Activated B cell treated with CpG ODN at 0.5 μM for 24 hours (primary cell): ENCODE results near the gene OR2B6. TPM values are rescaled to one million over a fixed set of nuclear protein-coding genes. Genes with fewer than 3 reads are reported as not detected.

Experiments used
- ATAC-seq: fragments of 200-7000 bp; cut with Tn5 transposase; one replicate; pipeline ENCODE4 v1.10.0; 2021; ENCODE audit warnings: low read depth, mild to moderate bottlenecking, moderate library complexity
- CTCF ChIA-PET: fragments of 350-600 bp; sonication (Branson Sonifier 250); formaldehyde crosslinking; loops from one replicate; lab custom pipeline; 2021; ENCODE audit warnings: antibody characterized with exemption; lab: Charles Lee
- POLR2A ChIA-PET: fragments of 350-600 bp; sonication (Branson Sonifier 250); formaldehyde crosslinking; loops from one replicate; lab custom pipeline; 2021; ENCODE audit warnings: antibody characterized with exemption; lab: Charles Lee
- DNase-seq: peaks from one replicate; pipeline ENCODE4 v3.0.0; 2022
- H3K27ac Mint-ChIP-seq: one replicate; pipeline ENCODE4 v1.8.0; 2020; ENCODE audit warnings: mixed read lengths
- H3K27me3 Mint-ChIP-seq: one replicate; pipeline ENCODE4 v1.8.0; 2021; ENCODE audit warnings: mixed read lengths
- H3K36me3 Mint-ChIP-seq: one replicate; pipeline ENCODE4 v1.8.0; 2021; ENCODE audit warnings: low read depth, mixed read lengths
- H3K4me1 Mint-ChIP-seq: one replicate; pipeline ENCODE4 v1.8.0; 2021; ENCODE audit warnings: mixed read lengths
- H3K4me3 Mint-ChIP-seq: one replicate; pipeline ENCODE4 v1.8.0; 2020; ENCODE audit warnings: mild to moderate bottlenecking, mixed read lengths
- H3K9me3 Mint-ChIP-seq: one replicate; pipeline ENCODE4 v1.8.0; 2020; ENCODE audit warnings: mixed read lengths
- intact Hi-C: fragments of 100-400 bp; cut with micrococcal nuclease; formaldehyde crosslinking; loops from one replicate; pipeline ENCODE4 v1.15.1; 2024
- total RNA-seq: library from RNA; stranded (reverse); gene quantifications from 2 replicates; pipeline ENCODE4 v1.2.3, GENCODE V29; 2022
- TF ChIP-seq, protein P1 (sequence below): fragments of 200-600 bp; IDR thresholded peaks from one replicate; pipeline ENCODE4 v1.8.0; 2022; ENCODE audit warnings: antibody characterized with exemption, mild to moderate bottlenecking

OR2B6 gene
- total RNA-seq, 1 donor from 2014 or later = not detected

- H3K27ac Mint-ChIP-seq = no peak overlapping the region
- H3K36me3 Mint-ChIP-seq = no peaks in the 10 kb centered on the region
- no peak overlapping the region for H3K4me3 Mint-ChIP-seq
- intact Hi-C loops = no loop called here
- H3K4me1 Mint-ChIP-seq = no peaks in the 10 kb centered on the region
- ChIA-PET POLR2A (no interaction called here), CTCF (no interaction called here)
- H3K9me3 Mint-ChIP-seq = no peaks in the 10 kb centered on the region
- no peak for ATAC-seq
- TF ChIP-seq, protein P1, sequence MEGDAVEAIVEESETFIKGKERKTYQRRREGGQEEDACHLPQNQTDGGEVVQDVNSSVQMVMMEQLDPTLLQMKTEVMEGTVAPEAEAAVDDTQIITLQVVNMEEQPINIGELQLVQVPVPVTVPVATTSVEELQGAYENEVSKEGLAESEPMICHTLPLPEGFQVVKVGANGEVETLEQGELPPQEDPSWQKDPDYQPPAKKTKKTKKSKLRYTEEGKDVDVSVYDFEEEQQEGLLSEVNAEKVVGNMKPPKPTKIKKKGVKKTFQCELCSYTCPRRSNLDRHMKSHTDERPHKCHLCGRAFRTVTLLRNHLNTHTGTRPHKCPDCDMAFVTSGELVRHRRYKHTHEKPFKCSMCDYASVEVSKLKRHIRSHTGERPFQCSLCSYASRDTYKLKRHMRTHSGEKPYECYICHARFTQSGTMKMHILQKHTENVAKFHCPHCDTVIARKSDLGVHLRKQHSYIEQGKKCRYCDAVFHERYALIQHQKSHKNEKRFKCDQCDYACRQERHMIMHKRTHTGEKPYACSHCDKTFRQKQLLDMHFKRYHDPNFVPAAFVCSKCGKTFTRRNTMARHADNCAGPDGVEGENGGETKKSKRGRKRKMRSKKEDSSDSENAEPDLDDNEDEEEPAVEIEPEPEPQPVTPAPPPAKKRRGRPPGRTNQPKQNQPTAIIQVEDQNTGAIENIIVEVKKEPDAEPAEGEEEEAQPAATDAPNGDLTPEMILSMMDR = no peak
- no peak for DNase-seq
- no peaks in the 10 kb centered on the region for H3K27me3 Mint-ChIP-seq
Measured at GRCh38 chr6:28000351-28001045, 43.5 kb downstream of the OR2B6 start.

- POLR2A ChIA-PET = no interaction called here
- H3K4me1 Mint-ChIP-seq = no peaks in the 10 kb centered on the region
- H3K27ac Mint-ChIP-seq = no peak overlapping the region
- no peak overlapping the region for H3K4me3 Mint-ChIP-seq
- CTCF ChIA-PET = no interaction called here
- intact Hi-C loops = no loop called here
- TF ChIP-seq, protein P1 = no peak
- ATAC-seq (no peak), DNase-seq (no peak)
- no peaks in the 10 kb centered on the region for H3K36me3 Mint-ChIP-seq
- no peaks in the 10 kb centered on the region for H3K27me3 Mint-ChIP-seq
- H3K9me3 Mint-ChIP-seq = no peaks in the 10 kb centered on the region
Measured at GRCh38 chr6:28001351-28001750, 44.3 kb downstream of the OR2B6 start.

GRCh38 chr6:28001751-28002150, 44.7 kb downstream of the OR2B6 start:
- H3K9me3 Mint-ChIP-seq = no peaks in the 10 kb centered on the region
- H3K4me3 Mint-ChIP-seq = no peak overlapping the region
- no peaks in the 10 kb centered on the region for H3K4me1 Mint-ChIP-seq
- H3K27ac Mint-ChIP-seq = no peak overlapping the region
- no peaks in the 10 kb centered on the region for H3K27me3 Mint-ChIP-seq
- ATAC-seq = no peak
- ChIA-PET POLR2A (no interaction called here), CTCF (no interaction called here)
- intact Hi-C loops = no loop called here
- H3K36me3 Mint-ChIP-seq = no peaks in the 10 kb centered on the region
- no peak for DNase-seq
- TF ChIP-seq, protein P1 = no peak

DNA sequence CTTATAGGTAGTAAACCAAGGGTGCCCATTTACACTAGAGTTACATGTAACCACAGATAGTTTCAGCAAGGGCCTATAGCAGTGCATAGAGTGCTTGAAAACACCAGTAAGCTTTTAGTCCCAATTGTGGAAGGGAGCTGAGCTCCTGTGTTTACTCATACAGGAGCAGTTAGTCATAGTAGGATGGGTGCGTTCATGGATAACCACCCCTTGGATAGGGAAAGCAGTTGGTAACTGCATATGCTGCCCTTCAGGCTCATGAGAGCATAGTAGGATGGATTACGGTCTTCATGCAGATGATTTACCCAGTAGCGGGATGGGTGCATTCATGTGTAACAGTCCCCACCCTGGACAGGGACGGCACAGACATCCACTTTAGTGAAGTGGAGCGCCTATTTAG, 45.1 kb downstream of the OR2B6 start:
- Mint-ChIP-seq H3K4me1 (no peaks in the 10 kb centered on the region), H3K27me3 (no peaks in the 10 kb centered on the region), H3K9me3 (no peaks in the 10 kb centered on the region), H3K4me3 (no peak overlapping the region), H3K36me3 (no peaks in the 10 kb centered on the region), H3K27ac (no peak overlapping the region)
- ChIA-PET CTCF (no interaction called here), POLR2A (no interaction called here)
- ATAC-seq = no peak
- TF ChIP-seq, protein P1 = no peak
- DNase-seq = no peak
- intact Hi-C loops = no loop called here

DNA sequence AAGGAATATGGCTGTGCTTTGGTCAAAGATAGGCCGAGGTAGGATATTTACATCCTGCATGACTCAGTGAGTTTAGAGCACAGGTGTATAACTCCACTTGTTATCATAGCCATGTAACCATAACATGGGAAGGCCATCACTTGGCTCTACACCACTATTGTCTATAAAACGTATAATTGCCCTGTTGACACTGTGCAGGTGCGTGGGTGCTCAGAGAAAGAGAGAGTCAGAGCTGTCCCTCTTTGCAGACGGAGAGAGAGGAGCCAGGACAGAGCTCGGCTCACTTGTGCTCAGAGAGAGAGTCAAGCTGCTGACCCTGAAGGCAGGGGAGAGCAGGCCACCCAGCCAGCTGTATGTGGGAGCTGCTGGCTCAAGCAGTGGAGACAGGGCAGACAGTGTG, 46.0 kb downstream of the OR2B6 start:
- no peaks in the 10 kb centered on the region for H3K27me3 Mint-ChIP-seq
- POLR2A ChIA-PET = no interaction called here
- no peak overlapping the region for H3K4me3 Mint-ChIP-seq
- H3K36me3 Mint-ChIP-seq = no peaks in the 10 kb centered on the region
- intact Hi-C loops = no loop called here
- no peak for DNase-seq
- H3K9me3 Mint-ChIP-seq = no peaks in the 10 kb centered on the region
- ATAC-seq = no peak
- H3K4me1 Mint-ChIP-seq = peaks cover 5% of the 10 kb centered on the region
- H3K27ac Mint-ChIP-seq = no peak overlapping the region
- CTCF ChIA-PET = no interaction called here
- TF ChIP-seq, protein P1 = no peak
